GM23338 (cell line): ENCODE data around the gene MAVS. TPM values are rescaled to one million over a fixed set of nuclear protein-coding genes. Genes with fewer than 3 reads are reported as not detected.

ENCODE experiments used
- ATAC-seq: fragments of 200-7000 bp; cut with Tn5 transposase; 3 replicates; pipeline ENCODE4 v1.9.1; 2020
- DNase-seq: peaks from one replicate; pipeline ENCODE4 v3.0.0-alpha.2; 2015; ENCODE audit warnings: low spot score
- H2AFZ ChIP-seq: fragments of 200-600 bp; sonication (generic); 2 replicates; pipeline ENCODE4 v1.8.0; 2016; ENCODE audit warnings: antibody characterized with exemption, mild to moderate bottlenecking, moderate library complexity
- H3F3A ChIP-seq: fragments of 200-600 bp; sonication (generic); replicated peaks from 2 replicates; pipeline ENCODE4 v1.8.0; 2017; ENCODE audit warnings: antibody characterized with exemption, mixed run types, low read depth
- H3K27ac ChIP-seq: fragments of 200-600 bp; sonication (generic); 2 replicates; pipeline ENCODE4 v1.6.1; 2016; ENCODE audit warnings: low read depth
- H3K27me3 ChIP-seq: fragments of 200-600 bp; sonication (generic); 2 replicates; pipeline ENCODE4 v1.8.0; 2016; ENCODE audit warnings: mild to moderate bottlenecking, mixed run types, moderate library complexity; ENCODE audit not compliant: insufficient read depth
- H3K36me3 ChIP-seq: fragments of 200-600 bp; sonication (generic); 2 replicates; pipeline ENCODE4 v1.8.0; 2016; ENCODE audit warnings: mild to moderate bottlenecking; ENCODE audit not compliant: insufficient read depth
- H3K4me1 ChIP-seq: fragments of 200-600 bp; sonication (generic); 2 replicates; pipeline ENCODE4 v1.8.0; 2016; ENCODE audit warnings: mild to moderate bottlenecking, moderate library complexity; ENCODE audit not compliant: insufficient read depth
- H3K4me2 ChIP-seq: fragments of 200-600 bp; sonication (generic); 2 replicates; pipeline ENCODE4 v1.7.1; 2017; ENCODE audit warnings: mixed run types
- H3K4me3 ChIP-seq: fragments of 200-600 bp; sonication (generic); 2 replicates; pipeline ENCODE4 v1.6.1; 2016; ENCODE audit warnings: mixed run types
- H3K79me2 ChIP-seq: fragments of 200-600 bp; sonication (generic); replicated peaks from 2 replicates; pipeline ENCODE4 v1.8.0; 2017; ENCODE audit warnings: mild to moderate bottlenecking; ENCODE audit not compliant: insufficient read depth
- H3K9me2 ChIP-seq: fragments of 200-600 bp; sonication (generic); 2 replicates; pipeline ENCODE4 v1.8.0; 2017; ENCODE audit not compliant: insufficient read depth
- H4K20me1 ChIP-seq: fragments of 200-600 bp; sonication (generic); replicated peaks from 2 replicates; pipeline ENCODE4 v1.8.0; 2017; ENCODE audit warnings: mild to moderate bottlenecking; ENCODE audit not compliant: insufficient read depth
- H3K27ac Mint-ChIP-seq: 2 replicates; pipeline ENCODE4 v1.8.0; 2020; ENCODE audit warnings: inconsistent platforms, mild to moderate bottlenecking, moderate library complexity, mixed read lengths
- H3K27me3 Mint-ChIP-seq: 3 replicates; pipeline ENCODE4 v1.8.0; 2022; ENCODE audit warnings: low read depth, mild to moderate bottlenecking, moderate library complexity, mixed read lengths, inconsistent platforms; ENCODE audit not compliant: insufficient read depth, poor library complexity
- H3K36me3 Mint-ChIP-seq: 3 replicates; pipeline ENCODE4 v1.8.0; 2021; ENCODE audit warnings: low read depth, mild to moderate bottlenecking, inconsistent platforms, moderate library complexity, mixed read lengths
- H3K4me1 Mint-ChIP-seq: 3 replicates; pipeline ENCODE4 v1.8.0; 2020; ENCODE audit warnings: mild to moderate bottlenecking, inconsistent platforms, mixed read lengths
- H3K4me3 Mint-ChIP-seq: 3 replicates; pipeline ENCODE4 v1.8.0; 2021; ENCODE audit warnings: moderate library complexity, mild to moderate bottlenecking, inconsistent platforms, mixed read lengths
- H3K9me3 Mint-ChIP-seq: 3 replicates; pipeline ENCODE4 v1.8.0; 2020; ENCODE audit warnings: moderate library complexity, mild to moderate bottlenecking, inconsistent platforms, mixed read lengths
- CREB1 ChIP-seq: fragments of 250-450 bp; sonication (Bioruptor Pico); IDR thresholded peaks from 2 replicates; pipeline ENCODE4 v1.5.0; 2020; ENCODE audit warnings: low read depth, mild to moderate bottlenecking, moderate library complexity
- CTCF ChIP-seq, 2 experiments: fragments of 200-600 bp in 1 of 2; sonication (generic) in 1 of 2; conservative IDR thresholded peaks; 2 replicates each; pipeline versions ENCODE4 v1.5.1 to v1.6.1; 2016 to 2017; ENCODE audit warnings: antibody characterized with exemption in 2 of 2, low read depth in 2 of 2, mild to moderate bottlenecking in 2 of 2, moderate library complexity in 1 of 2
- ETS1 ChIP-seq: IDR thresholded peaks from 2 replicates; pipeline ENCODE4 v1.6.1; 2016; ENCODE audit warnings: antibody characterized with exemption
- EZH2 ChIP-seq: fragments of 200-600 bp; sonication (generic); IDR thresholded peaks from one replicate; pipeline ENCODE4 v1.8.0; 2017; ENCODE audit warnings: antibody characterized with exemption, mild to moderate bottlenecking, low read depth; ENCODE audit not compliant: unreplicated experiment
- EZH2phosphoT487 ChIP-seq: fragments of 200-600 bp; sonication (generic); IDR thresholded peaks from one replicate; pipeline ENCODE4 v1.8.1; 2018; ENCODE audit warnings: antibody characterized with exemption; ENCODE audit not compliant: unreplicated experiment
- JUNB ChIP-seq: IDR thresholded peaks from one replicate; pipeline ENCODE4 v1.6.1; 2016; ENCODE audit warnings: antibody characterized with exemption; ENCODE audit not compliant: unreplicated experiment
- NANOG ChIP-seq: IDR thresholded peaks from 2 replicates; pipeline ENCODE4 v1.6.1; 2016; ENCODE audit warnings: antibody characterized with exemption, borderline replicate concordance
- POLR2AphosphoS5 ChIP-seq: IDR thresholded peaks from 2 replicates; pipeline ENCODE4 v1.6.1; 2016; ENCODE audit warnings: antibody characterized with exemption, low read depth
- STAT1 ChIP-seq: IDR thresholded peaks from one replicate; pipeline ENCODE4 v1.6.1; 2016; ENCODE audit warnings: antibody characterized with exemption; ENCODE audit not compliant: unreplicated experiment
- ZNF114 ChIP-seq: fragments of 250-450 bp; sonication (Bioruptor Pico); IDR thresholded peaks from 2 replicates; pipeline ENCODE4 v1.5.0; 2020; ENCODE audit warnings: mild to moderate bottlenecking, moderate library complexity
- ZNF331 ChIP-seq: fragments of 250-450 bp; sonication (Bioruptor Pico); IDR thresholded peaks from 2 replicates; pipeline ENCODE4 v1.5.0; 2020; ENCODE audit warnings: low read depth, mild to moderate bottlenecking, moderate library complexity
- polyA plus RNA-seq: library from polyadenylated mRNA; unstranded; fragments of >200 nt; fragmentation: Nextera tagmentation; extraction: Ambion mirVana; gene quantifications from 2 replicates; pipeline ENCODE4 v1.2.1, GENCODE V29; 2016
- total RNA-seq: library from RNA; depleted of rRNA; stranded (reverse); fragments of >200 nt; shearing (Covaris generic); gene quantifications from 2 replicates; pipeline ENCODE4 v1.2.3, GENCODE V29; 2014
- TF ChIP-seq, protein P1 (sequence below): IDR thresholded peaks from one replicate; pipeline ENCODE4 v1.6.1; 2018; ENCODE audit warnings: antibody characterized with exemption; ENCODE audit not compliant: unreplicated experiment

MAVS gene
- total and polyA plus RNA-seq, 2 experiments from 2014 or later = 5.2 to 21.8 TPM

DNA sequence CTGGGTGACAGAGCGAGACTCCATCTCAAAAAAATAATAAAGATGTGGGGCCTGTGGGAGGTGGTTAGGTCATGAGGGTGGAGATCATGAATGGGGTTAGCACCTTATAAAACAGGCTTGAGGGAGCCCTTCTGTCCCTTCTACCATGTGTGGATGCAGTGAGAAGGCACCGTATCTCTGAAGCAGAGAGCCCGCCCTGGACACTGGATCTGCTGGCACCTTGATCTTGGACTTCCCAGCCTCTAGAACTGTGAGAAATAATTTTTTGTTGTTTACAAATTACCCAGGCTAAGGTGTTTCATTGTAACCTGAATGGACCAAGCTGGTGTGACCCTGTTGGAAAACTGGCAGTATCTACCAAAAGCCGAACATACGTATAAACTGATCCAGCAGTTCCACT is 26.9 kb downstream of the MAVS start:
- Histone ChIP-seq H3K4me1 (no peaks in the 10 kb centered on the region), H3K79me2 (no peaks in the 10 kb centered on the region), H2AFZ (no peak overlapping the region), H3K4me2 (no peak overlapping the region), H3K36me3 (0 out of 2 replicates have a peak, but pooled peaks cover 3% of the 10 kb centered on the region), H4K20me1 (no peaks in the 10 kb centered on the region; the same call in 1 of the 2 replicates), H3K27ac (no peak overlapping the region), H3K27me3 (no peaks in the 10 kb centered on the region), H3F3A (no peaks in the 10 kb centered on the region), H3K4me3 (no peak overlapping the region), H3K9me2 (no peaks in the 10 kb centered on the region)
- peaks cover 6% of the 10 kb centered on the region for H3K27me3 Mint-ChIP-seq
- no peak for ATAC-seq
- H3K4me1 Mint-ChIP-seq = peaks cover 7% of the 10 kb centered on the region; the same call in 2 of the 3 replicates
- no peak for DNase-seq
- H3K9me3 Mint-ChIP-seq = no peaks in the 10 kb centered on the region
- H3K36me3 Mint-ChIP-seq = peaks cover 17% of the 10 kb centered on the region; the same call in 2 of the 3 replicates
- H3K4me3 Mint-ChIP-seq = no peak overlapping the region
- H3K27ac Mint-ChIP-seq = no peak overlapping the region
- TF ChIP-seq EZH2phosphoT487 (no peak), POLR2AphosphoS5 (no peak), STAT1 (no peak), JUNB (no peak), CTCF (conservative IDR thresholded peaks at IDR 0.05; ENCODE audit: low read depth in 2 of 2) (no peak), CREB1 (CRISPR knock-in tag) (no peak), NANOG (no peak), EZH2 (no peak), ZNF331 (CRISPR knock-in tag) (no peak)
- TF ChIP-seq, protein P1, sequence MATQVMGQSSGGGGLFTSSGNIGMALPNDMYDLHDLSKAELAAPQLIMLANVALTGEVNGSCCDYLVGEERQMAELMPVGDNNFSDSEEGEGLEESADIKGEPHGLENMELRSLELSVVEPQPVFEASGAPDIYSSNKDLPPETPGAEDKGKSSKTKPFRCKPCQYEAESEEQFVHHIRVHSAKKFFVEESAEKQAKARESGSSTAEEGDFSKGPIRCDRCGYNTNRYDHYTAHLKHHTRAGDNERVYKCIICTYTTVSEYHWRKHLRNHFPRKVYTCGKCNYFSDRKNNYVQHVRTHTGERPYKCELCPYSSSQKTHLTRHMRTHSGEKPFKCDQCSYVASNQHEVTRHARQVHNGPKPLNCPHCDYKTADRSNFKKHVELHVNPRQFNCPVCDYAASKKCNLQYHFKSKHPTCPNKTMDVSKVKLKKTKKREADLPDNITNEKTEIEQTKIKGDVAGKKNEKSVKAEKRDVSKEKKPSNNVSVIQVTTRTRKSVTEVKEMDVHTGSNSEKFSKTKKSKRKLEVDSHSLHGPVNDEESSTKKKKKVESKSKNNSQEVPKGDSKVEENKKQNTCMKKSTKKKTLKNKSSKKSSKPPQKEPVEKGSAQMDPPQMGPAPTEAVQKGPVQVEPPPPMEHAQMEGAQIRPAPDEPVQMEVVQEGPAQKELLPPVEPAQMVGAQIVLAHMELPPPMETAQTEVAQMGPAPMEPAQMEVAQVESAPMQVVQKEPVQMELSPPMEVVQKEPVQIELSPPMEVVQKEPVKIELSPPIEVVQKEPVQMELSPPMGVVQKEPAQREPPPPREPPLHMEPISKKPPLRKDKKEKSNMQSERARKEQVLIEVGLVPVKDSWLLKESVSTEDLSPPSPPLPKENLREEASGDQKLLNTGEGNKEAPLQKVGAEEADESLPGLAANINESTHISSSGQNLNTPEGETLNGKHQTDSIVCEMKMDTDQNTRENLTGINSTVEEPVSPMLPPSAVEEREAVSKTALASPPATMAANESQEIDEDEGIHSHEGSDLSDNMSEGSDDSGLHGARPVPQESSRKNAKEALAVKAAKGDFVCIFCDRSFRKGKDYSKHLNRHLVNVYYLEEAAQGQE = no peak

- Histone ChIP-seq H3F3A (no peaks in the 10 kb centered on the region), H2AFZ (no peak overlapping the region), H3K36me3 (0 out of 2 replicates have a peak, but pooled peaks cover 3% of the 10 kb centered on the region), H3K79me2 (no peaks in the 10 kb centered on the region), H3K4me3 (no peak overlapping the region), H3K27me3 (no peaks in the 10 kb centered on the region), H3K4me2 (no peak overlapping the region), H3K4me1 (no peaks in the 10 kb centered on the region), H3K9me2 (no peaks in the 10 kb centered on the region), H3K27ac (no peak overlapping the region), H4K20me1 (no peaks in the 10 kb centered on the region; the same call in 1 of the 2 replicates)
- ATAC-seq (no peak), DNase-seq (no peak)
- Mint-ChIP-seq H3K27me3 (peaks cover 8% of the 10 kb centered on the region), H3K4me3 (no peak overlapping the region), H3K36me3 (peaks cover 20% of the 10 kb centered on the region; the same call in 2 of the 3 replicates), H3K27ac (no peak overlapping the region), H3K9me3 (no peaks in the 10 kb centered on the region), H3K4me1 (peaks cover 7% of the 10 kb centered on the region; the same call in 2 of the 3 replicates)
- TF ChIP-seq NANOG (no peak), CREB1 (CRISPR knock-in tag) (no peak), EZH2 (no peak), CTCF (conservative IDR thresholded peaks at IDR 0.05; ENCODE audit: low read depth in 2 of 2) (no peak), JUNB (no peak), POLR2AphosphoS5 (no peak), STAT1 (no peak), ETS1 (no peak), ZNF114 (CRISPR knock-in tag) (no peak)
Observed at GRCh38 chr20:3874194-3874844, 27.7 kb downstream of the MAVS start.
